ENCODE data around the gene TTC12.

DNA sequence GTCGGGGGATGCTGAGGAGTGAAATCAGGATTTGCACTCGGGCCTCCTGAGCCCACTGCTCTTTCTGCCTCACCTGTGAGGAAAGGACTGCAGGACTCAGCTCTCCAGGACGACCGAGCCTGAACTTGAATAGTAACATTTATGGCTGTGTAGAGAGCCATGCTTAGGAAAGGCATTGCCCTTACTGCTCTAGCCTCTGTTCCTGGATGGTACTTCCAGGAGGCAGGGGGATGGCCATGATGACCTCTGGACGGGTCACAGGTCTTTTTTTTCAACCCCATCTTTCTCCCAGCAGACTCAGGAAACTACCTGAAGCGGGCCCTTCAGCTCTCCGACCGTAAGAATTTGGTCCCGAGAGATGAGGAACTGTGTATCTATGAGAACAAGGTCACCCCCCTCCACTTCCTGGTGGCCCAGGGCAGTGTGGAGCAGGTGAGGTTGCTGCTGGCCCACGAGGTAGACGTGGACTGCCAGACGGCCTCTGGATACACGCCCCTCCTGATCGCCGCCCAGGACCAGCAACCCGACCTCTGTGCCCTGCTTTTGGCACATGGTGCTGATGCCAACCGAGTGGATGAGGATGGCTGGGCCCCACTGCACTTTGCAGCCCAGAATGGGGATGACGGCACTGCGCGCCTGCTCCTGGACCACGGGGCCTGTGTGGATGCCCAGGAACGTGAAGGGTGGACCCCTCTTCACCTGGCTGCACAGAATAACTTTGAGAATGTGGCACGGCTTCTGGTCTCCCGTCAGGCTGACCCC lies 84.5 kb downstream of the TTC12 start:
- TF ChIP-seq AFF4 (CRISPR knock-in tag; IDR thresholded peaks at IDR 0.05; ENCODE audit: borderline replicate concordance): no peak
- TF ChIP-seq, protein P1, sequence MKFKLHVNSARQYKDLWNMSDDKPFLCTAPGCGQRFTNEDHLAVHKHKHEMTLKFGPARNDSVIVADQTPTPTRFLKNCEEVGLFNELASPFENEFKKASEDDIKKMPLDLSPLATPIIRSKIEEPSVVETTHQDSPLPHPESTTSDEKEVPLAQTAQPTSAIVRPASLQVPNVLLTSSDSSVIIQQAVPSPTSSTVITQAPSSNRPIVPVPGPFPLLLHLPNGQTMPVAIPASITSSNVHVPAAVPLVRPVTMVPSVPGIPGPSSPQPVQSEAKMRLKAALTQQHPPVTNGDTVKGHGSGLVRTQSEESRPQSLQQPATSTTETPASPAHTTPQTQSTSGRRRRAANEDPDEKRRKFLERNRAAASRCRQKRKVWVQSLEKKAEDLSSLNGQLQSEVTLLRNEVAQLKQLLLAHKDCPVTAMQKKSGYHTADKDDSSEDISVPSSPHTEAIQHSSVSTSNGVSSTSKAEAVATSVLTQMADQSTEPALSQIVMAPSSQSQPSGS (CRISPR knock-in tag; IDR thresholded peaks at IDR 0.05; ENCODE audit: borderline replicate concordance, low read depth): no peak
